Adrenal gland (tissue), 12 donors: ENCODE results near the gene FOXJ3. TPM values are rescaled to one million over a fixed set of nuclear protein-coding genes. Genes with fewer than 3 reads are reported as not detected.

ENCODE experiments used
- DNase-seq, 7 donors: peaks; one replicate each; pipeline ENCODE4 v3.0.0-alpha.2; 2019 to 2020
- H3K27ac ChIP-seq, 5 donors: fragments of 200-600 bp; sonication (generic) in 4 of 5; 1 replicate in 3 of 5; 2 replicates in 2 of 5; pipeline versions ENCODE4 v1.5.1 to v1.8.0; 2016 to 2020; ENCODE audit warnings: mild to moderate bottlenecking in 1 of 5
- H3K27me3 ChIP-seq: fragments of 200-600 bp; 2 replicates; pipeline ENCODE4 v1.8.0; 2021
- H3K36me3 ChIP-seq, 2 donors: fragments of 200-600 bp; replicated peaks in 1 of 2; 1 replicate in 1 of 2; 2 replicates in 1 of 2; pipeline versions ENCODE4 v1.5.1 to v1.8.0; 2018 to 2022
- H3K4me1 ChIP-seq, 2 donors: fragments of 200-600 bp; replicated peaks in 1 of 2; 1 replicate in 1 of 2; 2 replicates in 1 of 2; pipeline versions ENCODE4 v1.5.1 to v1.8.0; 2018 to 2021
- H3K4me3 ChIP-seq, 4 donors: fragments of 200-600 bp; sonication (generic) in 3 of 4; one replicate each; pipeline ENCODE4 v1.5.1; 2016 to 2018
- H3K9me3 ChIP-seq, 3 donors: fragments of 200-600 bp; sonication (generic) in 1 of 3; replicated peaks in 1 of 3; 1 replicate in 2 of 3; 2 replicates in 1 of 3; pipeline versions ENCODE4 v1.5.1 to v1.8.0; 2016 to 2021
- CTCF ChIP-seq, 6 experiments: fragments of 450-650 bp in 4 of 6; fragments of 200-600 bp in 2 of 6; sonication (generic) in 1 of 6; IDR thresholded peaks; 1 replicate in 5 of 6; 2 replicates in 1 of 6; pipeline versions ENCODE4 v1.5.1 to v1.8.0; 2016 to 2021; ENCODE audit warnings: antibody characterized with exemption in 6 of 6, mild to moderate bottlenecking in 2 of 6, moderate library complexity in 1 of 6
- POLR2A ChIP-seq, 2 donors: fragments of 450-650 bp; IDR thresholded peaks; one replicate each; pipeline ENCODE4 v1.6.1; 2017; ENCODE audit warnings: antibody characterized with exemption in 2 of 2, mild to moderate bottlenecking in 2 of 2, moderate library complexity in 1 of 2
- WGBS, 4 donors: extraction: QIAGEN DNeasy Blood & Tissue Kit in 2 of 4; methylation state at CpG; one replicate each; pipeline versions ENCODE4 v1.1.5 to v1.1.7; 2013 to 2017; 5-methylcytosine and 5-hydroxymethylcytosine counted together
- intact Hi-C, 2 donors: fragments of 100-400 bp; cut with DNase I; formaldehyde crosslinking; loops; one replicate each; pipeline versions ENCODE4 v1.14.1 to v1.15.0; 2022 to 2023
- polyA plus RNA-seq, 3 donors: library from polyadenylated mRNA; stranded (reverse); fragments of 200-250 nt in 2 of 3; fragments of 350-450 nt in 1 of 3; fragmentation: Illumina TruSeq in 1 of 3; extraction: RNeasy Lipid Tissue Mini Kit (QIAGEN cat#74804) in 1 of 3; gene quantifications; one replicate each; pipeline ENCODE4 v1.2.3, GENCODE V29; 2013 to 2014
- total RNA-seq, 9 donors: library from RNA; depleted of rRNA in 4 of 9; stranded (reverse); fragments of >200 nt in 4 of 9; fragments of 120-200 nt in 1 of 9; fragmentation: NEBNext Ultra II Directional in 1 of 9; extraction: Animal tissue kit (Norgen Biotek cat#: 25700) in 1 of 9; gene quantifications; one replicate each; pipeline versions ENCODE4 v1.1.0 to v1.2.4, GENCODE V29; 2013 to 2023
- donor health status: healthy with polysubstance abuse.
- donor health status: Bipolar disorder and iron deficiency.
- donor health status: DM: yes; HTN: yes; CAD: no.
- donor health status: DM: no; HTN: no; CAD: no.
- donor health status: DM: no; HTN: no; CAD: no.
- donor health status: DM: yes; HTN: yes; CAD: no.

Gene FOXJ3
- total and polyA plus RNA-seq, 12 donors = 8.4 to 58.5 (median 33.4) TPM

GRCh38 chr1:42311138-42311537 lies 23.9 kb downstream of the FOXJ3 start:
- H3K36me3 ChIP-seq = no peaks in the 10 kb centered on the region
- intact Hi-C loops = no loop called here
- 0 to 32% (median 2%) methylated on average over 1 of the region's 1 CpG for WGBS, 4 donors
- H3K27me3 ChIP-seq = no peaks in the 10 kb centered on the region
- H3K4me1 ChIP-seq = peaks cover 10 to 18% of the 10 kb centered on the region in 2 donors
- H3K4me3 ChIP-seq = no peak overlapping the region
- DNase-seq = no peak
- H3K9me3 ChIP-seq = no peaks in the 10 kb centered on the region
- TF ChIP-seq POLR2A (IDR thresholded peaks at IDR 0.05) (no peak), CTCF (IDR thresholded peaks at IDR 0.05) (no peak)
- no peak overlapping the region for H3K27ac ChIP-seq

- Histone ChIP-seq H3K4me1 (peaks cover 0 to 5% of the 10 kb centered on the region in 2 donors), H3K27ac (no peak overlapping the region), H3K9me3 (no peaks in the 10 kb centered on the region), H3K36me3 (no peaks in the 10 kb centered on the region), H3K4me3 (no peak overlapping the region), H3K27me3 (no peaks in the 10 kb centered on the region)
- no peak for DNase-seq
- no peak for TF ChIP-seq CTCF (IDR thresholded peaks at IDR 0.05)
- 92 to 95% (median 93%) methylated on average over 1 of the region's 1 CpG for WGBS, 4 donors
- intact Hi-C loops = no loop called here
These were observed 28.1 kb downstream of the FOXJ3 start for GRCh38 chr1:42306977-42307376.

DNA sequence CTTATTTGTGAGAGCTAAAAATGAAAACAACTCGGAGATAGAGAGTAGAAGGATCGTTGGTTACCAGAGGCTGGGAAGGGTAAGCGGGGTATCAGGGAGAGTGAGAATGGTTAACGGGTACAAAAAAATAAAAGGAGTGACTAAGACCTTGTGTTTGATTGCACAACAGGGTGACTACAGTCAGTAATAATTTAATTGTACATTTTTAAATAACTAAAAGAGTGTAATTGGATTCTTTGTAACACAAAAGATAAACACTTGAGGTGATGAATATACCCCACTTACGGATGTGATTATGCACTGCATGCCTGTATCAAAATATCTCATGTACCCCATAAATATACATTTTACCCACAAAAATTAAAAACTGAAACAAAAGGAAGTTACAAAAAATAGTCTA lies 29.4 kb downstream of the FOXJ3 start:
- H3K27me3 ChIP-seq = no peaks in the 10 kb centered on the region
- no peak overlapping the region for H3K4me3 ChIP-seq
- no peak for DNase-seq
- no peak overlapping the region for H3K27ac ChIP-seq
- no peak for TF ChIP-seq CTCF (IDR thresholded peaks at IDR 0.05)
- no peak for TF ChIP-seq POLR2A (IDR thresholded peaks at IDR 0.05)
- intact Hi-C loops = no loop called here
- no peaks in the 10 kb centered on the region for H3K36me3 ChIP-seq
- H3K4me1 ChIP-seq = no peaks in the 10 kb centered on the region
- 85 to 91% (median 91%) methylated on average over 5 of the region's 5 CpGs for WGBS, 4 donors
- no peaks in the 10 kb centered on the region for H3K9me3 ChIP-seq

GRCh38 chr1:42302034-42302433 lies 33.0 kb downstream of the FOXJ3 start:
- H3K27ac ChIP-seq = no peak overlapping the region
- 85 to 100% (median 100%) methylated on average over 1 of the region's 1 CpG for WGBS, 4 donors
- no peaks in the 10 kb centered on the region for H3K36me3 ChIP-seq
- no peaks in the 10 kb centered on the region for H3K4me1 ChIP-seq
- intact Hi-C loops = no loop called here
- H3K4me3 ChIP-seq = no peak overlapping the region
- no peaks in the 10 kb centered on the region for H3K27me3 ChIP-seq
- DNase-seq = no peak
- H3K9me3 ChIP-seq = no peaks in the 10 kb centered on the region
- TF ChIP-seq CTCF (IDR thresholded peaks at IDR 0.05) (no peak), POLR2A (IDR thresholded peaks at IDR 0.05) (no peak)
